ENCODE measurements around the gene ARHGEF28. TPM values are rescaled to one million over a fixed set of nuclear protein-coding genes. Genes with fewer than 3 reads are reported as not detected.

ARHGEF28 gene
- polyA plus RNA-seq, 1 donor from 2014 or later = not detected

DNA sequence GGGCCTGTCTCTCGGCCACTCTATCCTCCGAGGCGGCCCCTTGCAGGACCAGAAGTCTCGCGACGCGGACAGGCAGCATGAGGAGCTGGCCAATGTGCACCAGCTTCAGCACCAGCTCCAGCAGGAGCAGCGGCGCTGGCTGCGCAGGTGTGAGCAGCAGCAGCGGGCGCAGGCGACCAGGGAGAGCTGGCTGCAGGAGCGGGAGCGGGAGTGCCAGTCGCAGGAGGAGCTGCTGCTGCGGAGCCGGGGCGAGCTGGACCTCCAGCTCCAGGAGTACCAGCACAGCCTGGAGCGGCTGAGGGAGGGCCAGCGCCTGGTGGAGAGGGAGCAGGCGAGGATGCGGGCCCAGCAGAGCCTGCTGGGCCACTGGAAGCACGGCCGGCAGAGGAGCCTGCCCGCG lies 283.5 kb downstream of the ARHGEF28 start:
- TF ChIP-seq RAD21 (conservative IDR thresholded peaks at IDR 0.05) (no peak), EZH2 (IDR thresholded peaks at IDR 0.05; ENCODE audit: borderline replicate concordance, insufficient read depth, low read length, poor library complexity, severe bottlenecking) (no peak), REST (IDR thresholded peaks at IDR 0.05; ENCODE audit: borderline replicate concordance) (no peak), TAF1 (IDR thresholded peaks at IDR 0.05; ENCODE audit: low read depth) (no peak), SMC3 (conservative IDR thresholded peaks at IDR 0.05; ENCODE audit: poor library complexity) (no peak), POLR2AphosphoS5 (IDR thresholded peaks at IDR 0.05) (no peak), MXI1 (conservative IDR thresholded peaks at IDR 0.05; ENCODE audit: poor library complexity, severe bottlenecking) (no peak), EP300 (conservative IDR thresholded peaks at IDR 0.05; ENCODE audit: poor library complexity, severe bottlenecking) (no peak), CTCF (IDR thresholded peaks at IDR 0.05; ENCODE audit: poor library complexity, severe bottlenecking) (no peak)
- Histone ChIP-seq H3K27ac (ENCODE audit: low read length) (no peak overlapping the region), H3K9me2 (ENCODE audit: insufficient read depth, low read length) (no peaks in the 10 kb centered on the region), H3K4me2 (ENCODE audit: low read length) (no peak overlapping the region), H3K4me3 (ENCODE audit: low read length) (no peak overlapping the region), H2AFZ (ENCODE audit: low read depth, low read length) (no peak overlapping the region), H3F3A (ENCODE audit: insufficient read depth, low read length, poor library complexity, severe bottlenecking) (no peaks in the 10 kb centered on the region), H3K36me3 (ENCODE audit: insufficient read depth, low read length) (no peaks in the 10 kb centered on the region), H3K27me3 (ENCODE audit: insufficient read depth, low read depth, low read length) (no peaks in the 10 kb centered on the region), H3K9me3 (ENCODE audit: low read length) (no peaks in the 10 kb centered on the region), H3K79me2 (replicated peaks; ENCODE audit: insufficient read depth, low read length) (no peaks in the 10 kb centered on the region), H4K20me1 (ENCODE audit: insufficient read depth) (no peaks in the 10 kb centered on the region), H3K9ac (ENCODE audit: low read length) (no peak overlapping the region)

- H3K27me3 ChIP-seq (ENCODE audit: insufficient read depth, low read depth, low read length) = no peaks in the 10 kb centered on the region
- H2AFZ ChIP-seq (ENCODE audit: low read depth, low read length) = no peak overlapping the region
- no peaks in the 10 kb centered on the region for H3K36me3 ChIP-seq (ENCODE audit: insufficient read depth, low read length)
- no peak overlapping the region for H3K9ac ChIP-seq (ENCODE audit: low read length)
- TF ChIP-seq REST (IDR thresholded peaks at IDR 0.05; ENCODE audit: borderline replicate concordance) (no peak), EP300 (conservative IDR thresholded peaks at IDR 0.05; ENCODE audit: poor library complexity, severe bottlenecking) (no peak)
- H3K9me3 ChIP-seq (ENCODE audit: low read length) = no peaks in the 10 kb centered on the region
- no peaks in the 10 kb centered on the region for H3F3A ChIP-seq (ENCODE audit: insufficient read depth, low read length, poor library complexity, severe bottlenecking)
- H3K9me2 ChIP-seq (ENCODE audit: insufficient read depth, low read length) = no peaks in the 10 kb centered on the region
- no peak overlapping the region for H3K4me3 ChIP-seq (ENCODE audit: low read length)
- H3K27ac ChIP-seq (ENCODE audit: low read length) = no peak overlapping the region
- no peaks in the 10 kb centered on the region for H4K20me1 ChIP-seq (ENCODE audit: insufficient read depth)
- no peaks in the 10 kb centered on the region for H3K79me2 ChIP-seq (replicated peaks; ENCODE audit: insufficient read depth, low read length)
- H3K4me2 ChIP-seq (ENCODE audit: low read length) = no peak overlapping the region
These were observed 285.9 kb downstream of the ARHGEF28 start for GRCh38 chr5:73911761-73912393.

All from neural cell (in vitro differentiated cells).